22Rv1 (cell line): ENCODE measurements around the gene TBCK.

Experiments used
- CTCF ChIP-seq: fragments of 450-650 bp; IDR thresholded peaks from 2 replicates; pipeline ENCODE4 v1.5.1; 2017; ENCODE audit warnings: mild to moderate bottlenecking
- ZFX ChIP-seq: fragments of 450-650 bp; IDR thresholded peaks from 2 replicates; pipeline ENCODE4 v1.6.1; 2017; ENCODE audit warnings: antibody characterized with exemption, borderline replicate concordance

GRCh38 chr4:106338671-106339070, 22.7 kb upstream of the TBCK start:
- TF ChIP-seq CTCF (no peak), ZFX (no peak)
